ENCODE measurements around the gene FAM90A26. TPM values are rescaled to one million over a fixed set of nuclear protein-coding genes. Genes with fewer than 3 reads are reported as not detected.
"Not testable (repeated sequence)": the region's sequence is repeated elsewhere in the genome, so short reads cannot be mapped to it uniquely, and the experiment has no call there.

The FAM90A26 gene
- not detected in 2 replicates for total RNA-seq (2014; rRNA removed; shearing (Covaris generic); ENCODE audit: low replicate concordance)

- not testable (repeated sequence) for H3K27me3 ChIP-seq (ENCODE audit: low read length); H3K9me3 ChIP-seq (ENCODE audit: low read length); H3K9me2 ChIP-seq (replicated peaks; ENCODE audit: insufficient read depth, low read length); H3K4me1 ChIP-seq (ENCODE audit: low read length); H3K27ac ChIP-seq (ENCODE audit: low read length); H3K79me2 ChIP-seq (ENCODE audit: low read length); H3K4me2 ChIP-seq (ENCODE audit: low read depth, low read length, poor library complexity, severe bottlenecking); H3K4me3 ChIP-seq (ENCODE audit: low read length); H3K36me3 ChIP-seq (ENCODE audit: insufficient read depth, low read length); H4K20me1 ChIP-seq (ENCODE audit: insufficient read depth, low read depth, low read length); H2AFZ ChIP-seq (ENCODE audit: low read length); DNase-seq; H3K9ac ChIP-seq (ENCODE audit: low read length)
Measured at GRCh38 chr4:9169791-9170459, at the start of gene FAM90A26. TSS of gene FAM90A26 (plus strand) at chr4:9170409. CDS start at chr4:9173173, 2,764 bp downstream.

DNA sequence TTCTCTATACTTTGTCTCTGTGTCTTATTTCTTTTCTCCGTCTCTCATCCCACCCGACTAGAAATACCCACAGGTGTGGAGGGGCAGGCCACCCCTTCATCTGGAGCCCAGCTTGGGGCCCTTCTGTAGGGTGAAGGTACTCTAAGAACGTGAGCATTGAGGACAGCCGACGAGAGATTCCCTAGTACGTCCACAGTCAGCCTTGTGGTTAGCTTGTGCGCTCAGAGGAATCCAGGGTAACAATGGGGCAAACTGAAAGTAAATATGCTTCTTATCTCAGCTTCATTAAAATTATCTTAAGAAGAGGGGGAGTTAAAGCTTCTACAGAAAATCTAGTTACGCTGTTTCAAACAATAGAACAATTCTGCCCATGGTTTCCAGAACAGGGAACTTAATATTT lies 47.5 kb upstream of the FAM90A26 start:
- H2AFZ ChIP-seq (ENCODE audit: low read length); H3K9me3 ChIP-seq (ENCODE audit: low read length); DNase-seq; H4K20me1 ChIP-seq (ENCODE audit: insufficient read depth, low read depth, low read length); H3K9ac ChIP-seq (ENCODE audit: low read length); H3K4me3 ChIP-seq (ENCODE audit: low read length); H3K4me2 ChIP-seq (ENCODE audit: low read depth, low read length, poor library complexity, severe bottlenecking); H3K27ac ChIP-seq (ENCODE audit: low read length); H3K9me2 ChIP-seq (replicated peaks; ENCODE audit: insufficient read depth, low read length); H3K36me3 ChIP-seq (ENCODE audit: insufficient read depth, low read length); H3K79me2 ChIP-seq (ENCODE audit: low read length); H3K27me3 ChIP-seq (ENCODE audit: low read length); H3K4me1 ChIP-seq (ENCODE audit: low read length): not testable (repeated sequence)

- not testable (repeated sequence) for H3K4me3 ChIP-seq (ENCODE audit: low read length); H3K36me3 ChIP-seq (ENCODE audit: insufficient read depth, low read length); H4K20me1 ChIP-seq (ENCODE audit: insufficient read depth, low read depth, low read length); H3K4me2 ChIP-seq (ENCODE audit: low read depth, low read length, poor library complexity, severe bottlenecking); H3K9ac ChIP-seq (ENCODE audit: low read length); H2AFZ ChIP-seq (ENCODE audit: low read length); H3K79me2 ChIP-seq (ENCODE audit: low read length); H3K27me3 ChIP-seq (ENCODE audit: low read length); H3K9me2 ChIP-seq (replicated peaks; ENCODE audit: insufficient read depth, low read length); H3K4me1 ChIP-seq (ENCODE audit: low read length); H3K27ac ChIP-seq (ENCODE audit: low read length); H3K9me3 ChIP-seq (ENCODE audit: low read length)
- DNase-seq = peak; percentile 70
Measured at GRCh38 chr4:9123572-9124007, 46.6 kb upstream of the FAM90A26 start.

GRCh38 chr4:9125601-9126161 lies 44.5 kb upstream of the FAM90A26 start:
- not testable (repeated sequence) for H4K20me1 ChIP-seq (ENCODE audit: insufficient read depth, low read depth, low read length); H3K27ac ChIP-seq (ENCODE audit: low read length); H3K36me3 ChIP-seq (ENCODE audit: insufficient read depth, low read length); H3K27me3 ChIP-seq (ENCODE audit: low read length); H3K9me3 ChIP-seq (ENCODE audit: low read length); H3K9ac ChIP-seq (ENCODE audit: low read length); H3K4me3 ChIP-seq (ENCODE audit: low read length); DNase-seq; H2AFZ ChIP-seq (ENCODE audit: low read length); H3K9me2 ChIP-seq (replicated peaks; ENCODE audit: insufficient read depth, low read length); H3K79me2 ChIP-seq (ENCODE audit: low read length); H3K4me1 ChIP-seq (ENCODE audit: low read length); H3K4me2 ChIP-seq (ENCODE audit: low read depth, low read length, poor library complexity, severe bottlenecking)

DNA sequence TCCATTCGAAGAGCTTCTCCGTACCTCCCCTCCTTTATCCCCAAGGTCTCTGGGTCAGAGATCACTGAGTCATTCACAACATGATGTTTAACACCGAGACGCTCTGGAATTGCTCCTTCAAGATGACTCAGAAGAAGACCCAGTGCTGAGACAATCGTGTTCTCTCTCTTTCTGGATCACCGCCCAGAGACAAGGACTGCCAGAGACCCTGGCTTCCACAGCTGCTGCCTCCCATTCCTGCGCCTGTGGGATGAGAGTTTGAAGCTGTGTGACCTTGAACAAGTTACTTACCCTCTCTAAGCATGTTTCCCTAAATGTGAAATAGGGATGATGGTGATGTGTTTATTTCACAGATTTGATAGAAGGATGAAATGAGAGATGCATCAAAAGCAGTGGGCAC lies 38.8 kb upstream of the FAM90A26 start:
- H3K9ac ChIP-seq (ENCODE audit: low read length); H4K20me1 ChIP-seq (ENCODE audit: insufficient read depth, low read depth, low read length); H3K9me2 ChIP-seq (replicated peaks; ENCODE audit: insufficient read depth, low read length); DNase-seq; H3K9me3 ChIP-seq (ENCODE audit: low read length); H3K27ac ChIP-seq (ENCODE audit: low read length); H3K4me3 ChIP-seq (ENCODE audit: low read length); H3K79me2 ChIP-seq (ENCODE audit: low read length); H3K4me2 ChIP-seq (ENCODE audit: low read depth, low read length, poor library complexity, severe bottlenecking); H3K27me3 ChIP-seq (ENCODE audit: low read length); H3K4me1 ChIP-seq (ENCODE audit: low read length); H2AFZ ChIP-seq (ENCODE audit: low read length); H3K36me3 ChIP-seq (ENCODE audit: insufficient read depth, low read length): not testable (repeated sequence)

- not testable (repeated sequence) for H3K36me3 ChIP-seq (ENCODE audit: insufficient read depth, low read length); H3K27ac ChIP-seq (ENCODE audit: low read length); H3K9me2 ChIP-seq (replicated peaks; ENCODE audit: insufficient read depth, low read length); H4K20me1 ChIP-seq (ENCODE audit: insufficient read depth, low read depth, low read length); H3K4me3 ChIP-seq (ENCODE audit: low read length); H2AFZ ChIP-seq (ENCODE audit: low read length); DNase-seq; H3K4me1 ChIP-seq (ENCODE audit: low read length); H3K27me3 ChIP-seq (ENCODE audit: low read length); H3K4me2 ChIP-seq (ENCODE audit: low read depth, low read length, poor library complexity, severe bottlenecking); H3K9me3 ChIP-seq (ENCODE audit: low read length); H3K9ac ChIP-seq (ENCODE audit: low read length); H3K79me2 ChIP-seq (ENCODE audit: low read length)
Measured at GRCh38 chr4:9132849-9133248, 37.4 kb upstream of the FAM90A26 start.

DNA sequence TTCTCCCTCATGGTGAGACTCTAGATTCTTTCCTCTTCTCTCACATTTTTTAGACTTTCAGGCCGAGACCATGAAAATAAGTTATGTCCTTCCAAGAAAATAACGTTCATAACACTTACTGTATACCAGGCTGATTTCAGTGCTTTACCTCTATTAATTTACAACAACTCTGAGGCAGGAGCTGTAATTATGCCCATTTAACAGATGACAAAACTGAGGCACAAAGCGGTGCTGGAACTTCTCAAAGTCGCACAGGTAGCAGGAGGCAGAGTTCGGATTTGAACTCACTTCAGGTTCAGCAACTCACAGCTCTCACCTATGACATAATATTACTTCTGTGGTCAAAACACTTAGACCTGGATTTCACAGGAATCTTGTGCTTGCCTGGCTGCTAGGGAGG lies 36.2 kb upstream of the FAM90A26 start:
- not testable (repeated sequence) for H3K4me3 ChIP-seq (ENCODE audit: low read length); H3K9me3 ChIP-seq (ENCODE audit: low read length); H3K9me2 ChIP-seq (replicated peaks; ENCODE audit: insufficient read depth, low read length); H3K36me3 ChIP-seq (ENCODE audit: insufficient read depth, low read length); DNase-seq; H3K79me2 ChIP-seq (ENCODE audit: low read length); H3K9ac ChIP-seq (ENCODE audit: low read length); H3K27ac ChIP-seq (ENCODE audit: low read length); H4K20me1 ChIP-seq (ENCODE audit: insufficient read depth, low read depth, low read length); H3K4me2 ChIP-seq (ENCODE audit: low read depth, low read length, poor library complexity, severe bottlenecking); H3K27me3 ChIP-seq (ENCODE audit: low read length); H3K4me1 ChIP-seq (ENCODE audit: low read length); H2AFZ ChIP-seq (ENCODE audit: low read length)

DNA sequence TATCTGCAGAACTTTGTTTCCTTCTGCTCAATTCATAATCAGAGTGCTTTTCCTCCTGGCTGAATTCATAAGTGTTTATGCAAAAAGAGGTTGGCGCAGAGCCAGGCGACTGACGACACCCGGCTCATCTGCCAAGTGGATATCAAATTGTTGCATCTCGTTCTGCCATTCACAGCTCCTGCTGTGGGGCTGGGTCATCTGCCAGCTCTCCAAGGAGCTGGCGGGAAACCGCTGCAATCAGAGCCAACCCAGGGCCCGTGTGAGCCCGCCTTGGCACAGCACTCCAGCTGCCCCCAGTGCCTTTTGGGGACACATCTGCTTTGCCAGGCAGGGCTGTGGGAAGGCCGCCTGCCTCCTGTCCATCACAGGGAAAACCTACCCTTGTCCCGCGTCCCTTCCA lies 35.7 kb upstream of the FAM90A26 start:
- not testable (repeated sequence) for H3K4me2 ChIP-seq (ENCODE audit: low read depth, low read length, poor library complexity, severe bottlenecking); H3K9ac ChIP-seq (ENCODE audit: low read length); H3K36me3 ChIP-seq (ENCODE audit: insufficient read depth, low read length); H2AFZ ChIP-seq (ENCODE audit: low read length); H3K4me3 ChIP-seq (ENCODE audit: low read length); H3K9me2 ChIP-seq (replicated peaks; ENCODE audit: insufficient read depth, low read length); H3K27ac ChIP-seq (ENCODE audit: low read length); H4K20me1 ChIP-seq (ENCODE audit: insufficient read depth, low read depth, low read length); H3K9me3 ChIP-seq (ENCODE audit: low read length); H3K4me1 ChIP-seq (ENCODE audit: low read length); H3K79me2 ChIP-seq (ENCODE audit: low read length); DNase-seq; H3K27me3 ChIP-seq (ENCODE audit: low read length)
